Erythroblast (primary cell): ENCODE measurements around the gene DCD.

ENCODE experiments used
- GATA1 ChIP-seq: IDR thresholded peaks from 2 replicates; pipeline ENCODE4 v1.6.1; 2011; ENCODE audit warnings: low read depth, mild to moderate bottlenecking, control low read depth, low read length, moderate library complexity
- POLR2A ChIP-seq: IDR thresholded peaks from 2 replicates; pipeline ENCODE4 v1.6.1; 2011; ENCODE audit warnings: mild to moderate bottlenecking, low read length

DNA sequence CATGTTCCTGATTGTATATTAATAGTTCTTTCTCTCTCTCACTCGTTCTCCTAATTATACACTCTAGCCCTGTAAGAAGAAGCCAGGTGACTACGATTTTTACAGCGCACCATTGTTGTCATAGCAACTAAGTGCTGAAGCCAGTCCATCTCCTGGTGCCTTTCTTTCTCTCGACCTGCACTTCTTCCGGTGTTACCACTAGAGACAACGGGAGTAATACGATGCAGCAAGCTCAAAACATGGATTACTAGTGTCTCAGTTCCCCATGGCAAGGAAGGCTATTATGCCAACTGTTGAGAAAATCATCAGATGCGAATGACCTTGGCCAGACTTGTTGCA is 40.8 kb upstream of the DCD start:
- no peak for TF ChIP-seq POLR2A
- TF ChIP-seq GATA1: no peak
